HepG2 (cell line): ENCODE results near the gene CGREF1. TPM values are rescaled to one million over a fixed set of nuclear protein-coding genes. Genes with fewer than 3 reads are reported as not detected.

Experiments used
- CCDC6 ChIP-seq: sonication (generic); formaldehyde crosslinking; IDR thresholded peaks from 2 replicates; pipeline ENCODE4 v1.8.1; 2022; ENCODE audit warnings: mild to moderate bottlenecking, missing genetic modification reagents, moderate library complexity
- DR1 ChIP-seq: sonication (generic); formaldehyde crosslinking; IDR thresholded peaks from 2 replicates; pipeline ENCODE4 v1.8.0; 2021; ENCODE audit warnings: mild to moderate bottlenecking, missing genetic modification reagents, inconsistent platforms
- ELF3 ChIP-seq: IDR thresholded peaks from 2 replicates; pipeline ENCODE4 v1.6.1; 2016; ENCODE audit warnings: missing genetic modification reagents, missing compliant biosample characterization
- EZH2 ChIP-seq: conservative IDR thresholded peaks from 2 replicates; pipeline ENCODE4 v1.6.1; 2012; ENCODE audit warnings: mild to moderate bottlenecking, low read depth, low read length, moderate library complexity
- GATAD1 ChIP-seq: IDR thresholded peaks from 2 replicates; pipeline ENCODE4 v1.6.1; 2016; ENCODE audit warnings: missing genetic modification reagents, missing compliant biosample characterization
- GTF3A ChIP-seq: sonication (generic); formaldehyde crosslinking; conservative IDR thresholded peaks from 2 replicates; pipeline ENCODE4 v1.4.0; 2020; ENCODE audit warnings: mild to moderate bottlenecking, missing genetic modification reagents
- HDAC1 ChIP-seq: sonication (generic); formaldehyde crosslinking; IDR thresholded peaks from 2 replicates; pipeline ENCODE4 v1.5.1; 2020; ENCODE audit warnings: mild to moderate bottlenecking, missing genetic modification reagents
- HNRNPL ChIP-seq: fragments of 200-400 bp; formaldehyde crosslinking; IDR thresholded peaks from 2 replicates; pipeline ENCODE4 v1.6.1; 2017; ENCODE audit warnings: mild to moderate bottlenecking, low read depth, low read length
- HOXA3 ChIP-seq: sonication (generic); formaldehyde crosslinking; IDR thresholded peaks from 2 replicates; pipeline ENCODE4 v1.5.0; 2020; ENCODE audit warnings: missing genetic modification reagents
- IRF2 ChIP-seq: IDR thresholded peaks from 2 replicates; pipeline ENCODE4 v1.6.1; 2018; ENCODE audit warnings: missing genetic modification reagents, missing compliant biosample characterization
- KLF15 ChIP-seq: sonication (generic); formaldehyde crosslinking; IDR thresholded peaks from 2 replicates; pipeline ENCODE4 v1.8.1; 2023; ENCODE audit warnings: borderline replicate concordance, mild to moderate bottlenecking, inconsistent platforms, missing genetic modification reagents, mixed read lengths
- PHB2 ChIP-seq: fragments of 450-650 bp; IDR thresholded peaks from 2 replicates; pipeline ENCODE4 v1.6.1; 2018; ENCODE audit not compliant: partially characterized antibody
- POLR2G ChIP-seq: fragments of 200-400 bp; formaldehyde crosslinking; IDR thresholded peaks from 2 replicates; pipeline ENCODE4 v1.6.1; 2018; ENCODE audit warnings: mild to moderate bottlenecking, low read depth, low read length, moderate library complexity
- SOX5 ChIP-seq: IDR thresholded peaks from 2 replicates; pipeline ENCODE4 v1.6.1; 2016; ENCODE audit warnings: borderline replicate concordance
- TBP ChIP-seq: sonication (generic); formaldehyde crosslinking; IDR thresholded peaks from 2 replicates; pipeline ENCODE4 v1.5.0; 2020; ENCODE audit warnings: missing genetic modification reagents
- YEATS2 ChIP-seq: sonication (generic); formaldehyde crosslinking; IDR thresholded peaks from 2 replicates; pipeline ENCODE4 v1.4.0; 2020; ENCODE audit warnings: missing genetic modification reagents, borderline replicate concordance
- ZBTB38 ChIP-seq: sonication (generic); formaldehyde crosslinking; IDR thresholded peaks from 2 replicates; pipeline ENCODE4 v1.5.1; 2020; ENCODE audit warnings: mild to moderate bottlenecking, missing genetic modification reagents
- ZFY ChIP-seq: sonication (generic); formaldehyde crosslinking; IDR thresholded peaks from 2 replicates; pipeline ENCODE4 v1.4.0; 2020; ENCODE audit warnings: missing genetic modification reagents
- ZGPAT ChIP-seq: IDR thresholded peaks from 2 replicates; pipeline ENCODE4 v1.6.1; 2016; ENCODE audit warnings: mild to moderate bottlenecking
- ZNF160 ChIP-seq: sonication (generic); formaldehyde crosslinking; IDR thresholded peaks from 2 replicates; pipeline ENCODE4 v1.8.0; 2022; ENCODE audit warnings: mild to moderate bottlenecking, inconsistent platforms, missing genetic modification reagents
- ZNF20 ChIP-seq: sonication (generic); formaldehyde crosslinking; IDR thresholded peaks from 2 replicates; pipeline ENCODE4 v1.4.0; 2020; ENCODE audit warnings: mild to moderate bottlenecking, moderate library complexity, missing genetic modification reagents
- ZNF224 ChIP-seq: sonication (generic); formaldehyde crosslinking; IDR thresholded peaks from 2 replicates; pipeline ENCODE4 v1.5.0; 2020; ENCODE audit warnings: mild to moderate bottlenecking, missing genetic modification reagents
- ZNF547 ChIP-seq: sonication (generic); formaldehyde crosslinking; IDR thresholded peaks from 2 replicates; pipeline ENCODE4 v1.5.1; 2020; ENCODE audit warnings: mild to moderate bottlenecking, missing genetic modification reagents
- ZNF563 ChIP-seq: sonication (generic); formaldehyde crosslinking; IDR thresholded peaks from 2 replicates; pipeline ENCODE4 v1.8.0; 2022; ENCODE audit warnings: mild to moderate bottlenecking, moderate library complexity, missing genetic modification reagents
- ZNF644 ChIP-seq: IDR thresholded peaks from 2 replicates; pipeline ENCODE4 v1.6.1; 2016; ENCODE audit warnings: low read depth
- ZNF687 ChIP-seq: sonication (generic); formaldehyde crosslinking; IDR thresholded peaks from 2 replicates; pipeline ENCODE4 v1.5.1; 2020; ENCODE audit warnings: mild to moderate bottlenecking, missing genetic modification reagents, moderate library complexity
- ZNF709 ChIP-seq: sonication (generic); formaldehyde crosslinking; IDR thresholded peaks from 2 replicates; pipeline ENCODE4 v1.5.0; 2020; ENCODE audit warnings: mild to moderate bottlenecking, missing genetic modification reagents
- polyA plus RNA-seq, 8 experiments: library from polyadenylated mRNA; depleted of rRNA in 3 of 8; stranded (reverse) in 7 of 8; unstranded in 1 of 8; fragments of >200 nt; fragmentation: Illumina TruSeq in 4 of 8; extraction: Trizol in 4 of 8; gene quantifications; 2 replicates each; pipeline versions ENCODE4 v1.2.1 to v1.2.3, GENCODE V29; 2011 to 2016; ENCODE audit warnings: low read depth in 4 of 8, missing spikeins in 1 of 8, mixed read lengths in 1 of 8; ENCODE audit not compliant: insufficient read depth in 1 of 8
- total RNA-seq, 5 experiments: library from RNA; depleted of rRNA; stranded (reverse); fragments of >200 nt; fragmentation: Illumina TruSeq; extraction: Trizol; gene quantifications; 2 replicates each; pipeline ENCODE4 v1.2.3, GENCODE V29; 2016; ENCODE audit warnings: low read depth in 1 of 5

Gene CGREF1
- total and polyA plus RNA-seq, 2 of the 13 experiments (the other 11 are each of a cell fraction or from before 2014, with no cell fraction given) = 13.9 to 23.4 TPM

- peak; percentile 86 for TF ChIP-seq ZNF687
- TF ChIP-seq HDAC1 (CRISPR knock-in tag) = peak; percentile 92
- 0 out of 2 replicates have a peak, but pooled peaks have one; percentile 44 for TF ChIP-seq CCDC6 (CRISPR knock-in tag)
- TF ChIP-seq PHB2 = no peak
- TF ChIP-seq ZGPAT = peak; percentile 85; the same call in 1 of the 2 replicates
- 0 out of 2 replicates have a peak, but pooled peaks have one; percentile 20 for TF ChIP-seq GTF3A (CRISPR knock-in tag)
- TF ChIP-seq ZNF563 (CRISPR knock-in tag) = peak; percentile 90; the same call in 1 of the 2 replicates
- TF ChIP-seq HOXA3 (CRISPR knock-in tag) = peak; percentile 99
- 0 out of 2 replicates have a peak, but pooled peaks have one; percentile 56 for TF ChIP-seq ZNF224 (CRISPR knock-in tag)
- TF ChIP-seq KLF15 (CRISPR knock-in tag) = 0 out of 2 replicates have a peak, but pooled peaks have one; percentile 23
- peak; percentile 94 for TF ChIP-seq GATAD1 (CRISPR knock-in tag)
- TF ChIP-seq YEATS2 (CRISPR knock-in tag) = peak; percentile 93
- TF ChIP-seq IRF2 (CRISPR knock-in tag) = peak; percentile 77
- no peak for TF ChIP-seq EZH2
- peak; percentile 98 for TF ChIP-seq POLR2G
- 0 out of 2 replicates have a peak, but pooled peaks have one; percentile 18 for TF ChIP-seq ZNF160 (CRISPR knock-in tag)
- TF ChIP-seq ZBTB38 = peak; percentile 55; the same call in 1 of the 2 replicates
- TF ChIP-seq HNRNPL = 0 out of 2 replicates have a peak, but pooled peaks have one; percentile 22
- peak; percentile 76 for TF ChIP-seq ELF3 (CRISPR knock-in tag)
- TF ChIP-seq ZNF709 = peak; percentile 85; the same call in 1 of the 2 replicates
- peak; percentile 52; the same call in 1 of the 2 replicates for TF ChIP-seq SOX5 (CRISPR knock-in tag)
- TF ChIP-seq ZNF644 (CRISPR knock-in tag) = no peak
- TF ChIP-seq TBP = 0 out of 2 replicates have a peak, but pooled peaks have one; percentile 43
- peak; percentile 92 for TF ChIP-seq ZFY
- peak; percentile 64; the same call in 1 of the 2 replicates for TF ChIP-seq ZNF547
- TF ChIP-seq DR1 (CRISPR knock-in tag) = peak; percentile 30; the same call in 1 of the 2 replicates
- no peak for TF ChIP-seq ZNF20 (CRISPR knock-in tag)
Measured at GRCh38 chr2:27071277-27071989, 47.5 kb downstream of the CGREF1 start, which contains the start of gene OST4 (continued).
